Superior temporal gyrus (tissue), 1 donor: ENCODE measurements around the gene SOX30.

Experiments used
- DNase-seq: peaks from one replicate; pipeline ENCODE4 v3.0.0-alpha.2; 2016; ENCODE audit errors: extremely low spot score

The SOX30 gene

GRCh38 chr5:157607371-157608161, 44.7 kb downstream of the SOX30 start:
- no peak for DNase-seq

GRCh38 chr5:157606046-157606445, 46.2 kb downstream of the SOX30 start:
- DNase-seq = no peak

GRCh38 chr5:157603333-157604190, 48.7 kb downstream of the SOX30 start:
- DNase-seq = no peak

GRCh38 chr5:157602505-157602904, 49.7 kb downstream of the SOX30 start:
- DNase-seq = no peak

- DNase-seq = no peak
Observed at GRCh38 chr5:157600252-157600651, 52.0 kb downstream of the SOX30 start.

GRCh38 chr5:157599565-157599964, 52.7 kb downstream of the SOX30 start:
- DNase-seq = no peak

- no peak for DNase-seq
Observed at GRCh38 chr5:157598350-157598936, 53.8 kb downstream of the SOX30 start.

- DNase-seq = no peak
Observed at GRCh38 chr5:157597277-157597676, 55.0 kb downstream of the SOX30 start.

GRCh38 chr5:157596487-157596886, 55.8 kb downstream of the SOX30 start:
- DNase-seq = no peak

GRCh38 chr5:157594675-157595459, 57.4 kb downstream of the SOX30 start:
- DNase-seq = no peak

GRCh38 chr5:157594257-157594656, 58.0 kb downstream of the SOX30 start:
- no peak for DNase-seq

GRCh38 chr5:157593052-157593757, 59.0 kb downstream of the SOX30 start:
- no peak for DNase-seq

GRCh38 chr5:157592594-157592993, 59.6 kb downstream of the SOX30 start:
- no peak for DNase-seq

- DNase-seq = no peak
Observed at GRCh38 chr5:157590478-157590877, 61.8 kb downstream of the SOX30 start.

GRCh38 chr5:157584628-157585027, 67.6 kb downstream of the SOX30 start:
- DNase-seq = no peak

GRCh38 chr5:157582731-157583620, 69.3 kb downstream of the SOX30 start:
- DNase-seq = no peak

GRCh38 chr5:157581901-157582300, 70.3 kb downstream of the SOX30 start:
- no peak for DNase-seq

GRCh38 chr5:157578079-157578780, 74.0 kb downstream of the SOX30 start:
- no peak for DNase-seq

GRCh38 chr5:157576678-157577077, 75.6 kb downstream of the SOX30 start:
- DNase-seq = no peak
